ENCODE measurements around the gene ZFP2. TPM values are rescaled to one million over a fixed set of nuclear protein-coding genes. Genes with fewer than 3 reads are reported as not detected.

ZFP2 gene
- total and polyA plus RNA-seq, 2 of the 13 experiments (the other 11 are each of a cell fraction or from before 2014, with no cell fraction given): 0.27 to 0.42 TPM

- TF ChIP-seq KIAA2018 (CRISPR knock-in tag; IDR thresholded peaks at IDR 0.05; ENCODE audit: borderline replicate concordance): no peak
- TF ChIP-seq KLF6 (CRISPR knock-in tag; IDR thresholded peaks at IDR 0.05): peak; percentile 47; the same call in 1 of the 2 replicates
- TF ChIP-seq MXD3 (CRISPR knock-in tag; IDR thresholded peaks at IDR 0.05): 0 out of 2 replicates have a peak, but pooled peaks have one; percentile 70
- no peak for TF ChIP-seq ZNF432 (CRISPR knock-in tag; IDR thresholded peaks at IDR 0.05; ENCODE audit: borderline replicate concordance)
- TF ChIP-seq PHF21A (CRISPR knock-in tag; IDR thresholded peaks at IDR 0.05): peak; percentile 76
- peak; percentile 75 for TF ChIP-seq PHF20 (CRISPR knock-in tag; IDR thresholded peaks at IDR 0.05)
- TF ChIP-seq ZNF337 (CRISPR knock-in tag; IDR thresholded peaks at IDR 0.05; ENCODE audit: borderline replicate concordance, low read depth): no peak
- TF ChIP-seq HHEX (CRISPR knock-in tag; IDR thresholded peaks at IDR 0.05): no peak
- TF ChIP-seq ATF3 (CRISPR knock-in tag; IDR thresholded peaks at IDR 0.05): no peak
- no peak for TF ChIP-seq RBAK (CRISPR knock-in tag; IDR thresholded peaks at IDR 0.05)
- TF ChIP-seq NBN (conservative IDR thresholded peaks at IDR 0.05): no peak
- TF ChIP-seq ATF7-NPFF (CRISPR knock-in tag; IDR thresholded peaks at IDR 0.05; ENCODE audit: low read depth): peak; percentile 71; the same call in 1 of the 2 replicates
- no peak for TF ChIP-seq NFE2L1 (CRISPR knock-in tag; IDR thresholded peaks at IDR 0.05; ENCODE audit: borderline replicate concordance)
- no peak for TF ChIP-seq ZNF251 (CRISPR knock-in tag; IDR thresholded peaks at IDR 0.05)
- 0 out of 2 replicates have a peak, but pooled peaks have one; percentile 60 for TF ChIP-seq ZNF34 (CRISPR knock-in tag; IDR thresholded peaks at IDR 0.05; ENCODE audit: borderline replicate concordance)
- TF ChIP-seq, protein P1, sequence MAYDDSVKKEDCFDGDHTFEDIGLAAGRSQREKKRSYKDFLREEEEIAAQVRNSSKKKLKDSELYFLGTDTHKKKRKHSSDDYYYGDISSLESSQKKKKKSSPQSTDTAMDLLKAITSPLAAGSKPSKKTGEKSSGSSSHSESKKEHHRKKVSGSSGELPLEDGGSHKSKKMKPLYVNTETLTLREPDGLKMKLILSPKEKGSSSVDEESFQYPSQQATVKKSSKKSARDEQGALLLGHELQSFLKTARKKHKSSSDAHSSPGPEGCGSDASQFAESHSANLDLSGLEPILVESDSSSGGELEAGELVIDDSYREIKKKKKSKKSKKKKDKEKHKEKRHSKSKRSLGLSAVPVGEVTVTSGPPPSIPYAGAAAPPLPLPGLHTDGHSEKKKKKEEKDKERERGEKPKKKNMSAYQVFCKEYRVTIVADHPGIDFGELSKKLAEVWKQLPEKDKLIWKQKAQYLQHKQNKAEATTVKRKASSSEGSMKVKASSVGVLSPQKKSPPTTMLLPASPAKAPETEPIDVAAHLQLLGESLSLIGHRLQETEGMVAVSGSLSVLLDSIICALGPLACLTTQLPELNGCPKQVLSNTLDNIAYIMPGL (CRISPR knock-in tag; IDR thresholded peaks at IDR 0.05; ENCODE audit: borderline replicate concordance in 1 of 2, low read depth in 1 of 2): peak; percentile 83 to 87
- TF ChIP-seq NFE2L2 (IDR thresholded peaks at IDR 0.05; ENCODE audit: low read length): no peak
- no peak for TF ChIP-seq FOXO1 (CRISPR knock-in tag; IDR thresholded peaks at IDR 0.05)
- no peak for TF ChIP-seq HOXA7 (CRISPR knock-in tag; IDR thresholded peaks at IDR 0.05)
These were observed 35.8 kb upstream of the ZFP2 start, which contains the start of gene ZNF354B (continued) for GRCh38 chr5:178859625-178860521.
